Stimulated activated effector memory CD8-positive, alpha-beta T cell treated with anti-CD3 and anti-CD28 coated beads, Interleukin-12 subunit alpha, Interleukin-12 subunit beta, amount 100 ng/mL, for 72 hours (primary cell): Measurements from ENCODE around the gene CDK3.
"Not testable (repeated sequence)": the region's sequence is repeated elsewhere in the genome, so short reads cannot be mapped to it uniquely, and the experiment has no call there.

ENCODE experiments used
- ATAC-seq: fragments of 150-1000 bp; cut with Tn5 transposase; 2 replicates; pipeline ENCODE4 v1.10.0; 2021
- DNase-seq, 2 donors: peaks; one replicate each; pipeline ENCODE4 v3.0.0; 2021 to 2022; ENCODE audit warnings: low spot score in 2 of 2
- H3K27ac Mint-ChIP-seq: one replicate; pipeline ENCODE4 v1.8.0; 2022; ENCODE audit warnings: mild to moderate bottlenecking, mixed read lengths
- H3K36me3 Mint-ChIP-seq: one replicate; pipeline ENCODE4 v1.8.0; 2022; ENCODE audit warnings: mild to moderate bottlenecking, mixed read lengths
- H3K4me1 Mint-ChIP-seq: one replicate; pipeline ENCODE4 v1.8.0; 2022; ENCODE audit warnings: mixed read lengths
- H3K4me3 Mint-ChIP-seq: one replicate; pipeline ENCODE4 v1.8.0; 2022; ENCODE audit warnings: mild to moderate bottlenecking, mixed read lengths
- H3K9me3 Mint-ChIP-seq: one replicate; pipeline ENCODE4 v1.8.0; 2022; ENCODE audit warnings: mixed read lengths

Gene CDK3

DNA sequence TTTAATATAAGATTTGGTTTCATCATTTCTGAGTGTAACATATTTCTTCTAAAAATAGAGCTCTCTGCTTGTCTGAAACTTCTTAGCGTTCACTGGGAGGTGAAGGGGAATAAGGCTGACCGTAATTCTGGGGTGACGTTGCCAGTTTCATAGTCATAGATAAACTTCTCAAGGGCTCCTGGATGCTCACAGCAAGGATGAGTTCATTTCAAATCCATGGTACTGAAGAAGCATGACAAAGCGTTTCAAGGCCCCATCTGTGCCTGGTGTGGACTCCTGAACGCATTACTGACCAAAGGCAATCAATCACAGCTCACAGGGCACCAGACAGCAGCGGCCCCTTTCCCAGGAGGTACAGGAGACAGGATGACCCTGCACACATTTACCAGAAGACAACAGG is 38.5 kb downstream of the CDK3 start:
- Mint-ChIP-seq H3K4me3 (no peak overlapping the region), H3K36me3 (peaks cover 73% of the 10 kb centered on the region), H3K9me3 (no peaks in the 10 kb centered on the region), H3K4me1 (no peaks in the 10 kb centered on the region), H3K27ac (no peak overlapping the region)
- ATAC-seq (no peak), DNase-seq (no peak)

- H3K36me3 Mint-ChIP-seq, result peaks cover 86% of the 10 kb centered on the region
- ATAC-seq, result no peak
- DNase-seq, result no peak
- H3K27ac Mint-ChIP-seq, result no peak overlapping the region
- H3K9me3 Mint-ChIP-seq, result no peaks in the 10 kb centered on the region
- no peaks in the 10 kb centered on the region for H3K4me1 Mint-ChIP-seq
- no peak overlapping the region for H3K4me3 Mint-ChIP-seq
Observed at GRCh38 chr17:76040376-76040775, 39.7 kb downstream of the CDK3 start.

- H3K9me3 Mint-ChIP-seq, H3K27ac Mint-ChIP-seq, DNase-seq, ATAC-seq, H3K4me3 Mint-ChIP-seq, H3K4me1 Mint-ChIP-seq: not testable (repeated sequence)
- peaks cover 98% of the 10 kb centered on the region for H3K36me3 Mint-ChIP-seq
Observed at GRCh38 chr17:76042868-76043267, 42.2 kb downstream of the CDK3 start.

- ATAC-seq, H3K4me1 Mint-ChIP-seq, DNase-seq, H3K4me3 Mint-ChIP-seq, H3K9me3 Mint-ChIP-seq: not testable (repeated sequence)
- peak overlapping the region; percentile 56 for H3K27ac Mint-ChIP-seq
- peaks cover 98% of the 10 kb centered on the region for H3K36me3 Mint-ChIP-seq
Observed at GRCh38 chr17:76044475-76045007, 43.9 kb downstream of the CDK3 start.

GRCh38 chr17:76046064-76046463 is 45.4 kb downstream of the CDK3 start:
- ATAC-seq (no peak), DNase-seq (no peak)
- peaks cover 12% of the 10 kb centered on the region for H3K4me1 Mint-ChIP-seq
- H3K36me3 Mint-ChIP-seq, result peaks cover 100% of the 10 kb centered on the region
- H3K27ac Mint-ChIP-seq, result no peak overlapping the region
- H3K4me3 Mint-ChIP-seq, result no peak overlapping the region
- no peaks in the 10 kb centered on the region for H3K9me3 Mint-ChIP-seq

- H3K36me3 Mint-ChIP-seq, result peaks cover 100% of the 10 kb centered on the region
- no peak for ATAC-seq
Observed at GRCh38 chr17:76048025-76048605, 47.5 kb downstream of the CDK3 start.

DNA sequence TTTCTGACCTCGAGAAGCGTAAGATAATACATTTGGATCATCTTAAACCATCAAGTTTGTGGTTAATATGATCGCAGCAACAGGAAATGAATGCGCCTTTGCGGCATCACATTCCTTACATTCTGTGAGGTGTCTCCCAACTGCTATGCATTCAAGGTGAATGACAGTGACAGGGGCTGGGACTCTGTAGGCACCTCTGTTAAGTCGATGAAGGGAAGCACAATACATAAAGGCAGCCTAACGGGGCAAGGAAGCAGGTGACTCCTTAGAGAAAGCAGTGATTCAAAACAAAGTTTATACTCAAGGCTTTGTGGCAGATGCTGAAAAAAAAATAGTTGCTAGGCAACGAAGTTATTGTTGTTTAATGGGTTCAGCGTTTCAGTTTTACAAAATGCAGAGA is 48.1 kb downstream of the CDK3 start:
- DNase-seq (no peak), ATAC-seq (no peak)
- peak overlapping the region; percentile 75 for H3K27ac Mint-ChIP-seq
- peaks cover 100% of the 10 kb centered on the region for H3K36me3 Mint-ChIP-seq
- no peak overlapping the region for H3K4me3 Mint-ChIP-seq
- H3K9me3 Mint-ChIP-seq, result no peaks in the 10 kb centered on the region
- peaks cover 19% of the 10 kb centered on the region for H3K4me1 Mint-ChIP-seq

More at GRCh38 chr17:76048025-76048605, 47.5 kb downstream of the CDK3 start:
- Mint-ChIP-seq H3K4me1 (peaks cover 13% of the 10 kb centered on the region), H3K27ac (peak overlapping the region; percentile 75), H3K9me3 (no peaks in the 10 kb centered on the region), H3K4me3 (no peak overlapping the region)
- no peak for DNase-seq

DNA sequence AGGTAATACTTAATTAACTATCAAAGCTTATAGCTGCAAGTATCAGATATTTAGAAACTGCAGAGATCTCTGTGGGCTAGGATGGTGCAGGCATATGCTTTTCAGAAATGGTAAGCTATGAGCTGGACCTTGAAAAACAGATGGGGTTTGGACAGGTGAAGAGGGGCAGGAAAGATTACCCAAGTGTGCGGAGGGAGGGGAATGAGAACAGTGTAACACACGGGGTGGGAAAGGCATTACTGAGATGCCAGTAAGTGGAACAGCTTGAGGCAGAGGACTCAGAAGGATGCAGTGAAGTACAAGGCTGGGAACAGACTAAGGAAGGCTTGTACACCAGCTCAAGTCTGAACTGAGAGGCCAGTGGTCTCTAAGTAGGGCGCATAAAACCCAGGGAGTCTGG is 48.6 kb downstream of the CDK3 start:
- Mint-ChIP-seq H3K9me3 (no peaks in the 10 kb centered on the region), H3K4me3 (no peak overlapping the region), H3K4me1 (peaks cover 23% of the 10 kb centered on the region), H3K27ac (peak overlapping the region; percentile 75), H3K36me3 (peaks cover 100% of the 10 kb centered on the region)
- no peak for DNase-seq
- no peak for ATAC-seq

- H3K27ac Mint-ChIP-seq, result peak overlapping the region; percentile 75
- peaks cover 23% of the 10 kb centered on the region for H3K4me1 Mint-ChIP-seq
- no peaks in the 10 kb centered on the region for H3K9me3 Mint-ChIP-seq
- H3K4me3 Mint-ChIP-seq, result no peak overlapping the region
- peaks cover 100% of the 10 kb centered on the region for H3K36me3 Mint-ChIP-seq
- no peak for ATAC-seq
- no peak for DNase-seq
Observed at GRCh38 chr17:76049836-76050537, 49.3 kb downstream of the CDK3 start.

- H3K27ac Mint-ChIP-seq, result peak overlapping the region; percentile 50
- no peaks in the 10 kb centered on the region for H3K9me3 Mint-ChIP-seq
- peaks cover 100% of the 10 kb centered on the region for H3K36me3 Mint-ChIP-seq
- H3K4me1 Mint-ChIP-seq, result peaks cover 23% of the 10 kb centered on the region
- DNase-seq (no peak), ATAC-seq (no peak)
- H3K4me3 Mint-ChIP-seq, result no peak overlapping the region
Observed at GRCh38 chr17:76050538-76051467, 50.1 kb downstream of the CDK3 start.

DNA sequence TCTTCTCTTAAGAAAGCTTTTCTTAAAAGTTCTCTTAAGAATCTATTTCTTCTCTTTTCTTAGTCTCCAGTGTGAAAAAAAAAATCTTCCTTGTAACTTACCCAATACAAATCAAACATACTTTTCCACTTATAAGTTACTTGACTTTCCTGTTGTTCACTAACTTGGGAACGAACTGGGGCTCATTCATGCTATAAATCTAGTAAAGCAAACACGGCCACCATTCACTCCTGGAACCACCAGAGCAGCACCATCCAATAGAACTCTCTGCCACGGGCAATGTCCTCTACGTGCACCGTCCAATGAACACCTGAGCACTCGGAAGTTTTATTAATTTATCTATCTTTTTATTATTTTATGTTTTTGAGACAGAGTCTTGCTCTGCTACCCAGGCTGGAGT is 50.9 kb downstream of the CDK3 start:
- Mint-ChIP-seq H3K36me3 (peaks cover 100% of the 10 kb centered on the region), H3K9me3 (no peaks in the 10 kb centered on the region), H3K4me3 (no peak overlapping the region), H3K4me1 (peaks cover 23% of the 10 kb centered on the region), H3K27ac (no peak overlapping the region)
- ATAC-seq, result no peak
- DNase-seq, result no peak

DNA sequence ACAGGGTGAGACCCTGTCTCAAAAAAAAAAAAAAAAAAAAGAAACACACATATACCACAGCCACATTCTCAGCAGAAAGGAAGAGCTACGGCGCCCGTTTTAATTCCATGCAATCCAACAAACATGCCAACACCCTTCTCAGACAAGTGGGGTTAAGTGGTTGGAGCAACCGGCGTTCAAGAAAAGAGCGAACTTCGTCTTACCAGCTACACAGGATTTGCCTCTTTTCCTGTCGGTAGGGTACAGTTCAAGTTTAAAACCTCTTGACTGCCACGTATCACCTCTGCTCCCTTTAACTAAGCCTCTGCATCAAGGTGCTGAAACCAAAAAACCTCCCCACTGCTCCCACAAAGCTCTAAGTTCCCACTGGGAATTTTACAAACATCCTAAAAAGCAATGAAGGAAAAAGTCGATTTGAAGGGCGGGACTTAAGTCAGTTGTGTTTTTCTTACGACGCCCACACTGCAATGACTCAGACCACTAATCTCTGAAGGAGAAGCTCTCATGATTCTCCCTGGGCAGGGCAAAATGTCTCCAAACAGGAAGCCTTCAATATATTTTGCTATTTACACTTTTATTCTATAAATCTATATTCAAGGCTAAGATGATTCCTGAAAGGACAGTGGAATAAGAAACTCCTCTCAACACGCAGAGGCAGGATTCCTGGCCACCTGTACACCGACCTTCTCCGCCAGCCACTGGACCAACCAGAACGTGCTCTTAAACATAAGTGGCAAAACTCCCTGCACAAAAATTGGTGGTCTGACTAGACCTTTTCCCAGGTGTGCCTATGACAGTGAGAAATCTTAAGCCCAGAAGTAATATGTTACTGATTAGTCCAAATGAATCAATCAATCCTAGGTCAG is 52.8 kb downstream of the CDK3 start:
- Mint-ChIP-seq H3K27ac (no peak overlapping the region), H3K4me1 (peaks cover 23% of the 10 kb centered on the region), H3K9me3 (no peaks in the 10 kb centered on the region), H3K4me3 (no peak overlapping the region), H3K36me3 (peaks cover 100% of the 10 kb centered on the region)
- DNase-seq (no peak), ATAC-seq (peak; percentile 58)

DNA sequence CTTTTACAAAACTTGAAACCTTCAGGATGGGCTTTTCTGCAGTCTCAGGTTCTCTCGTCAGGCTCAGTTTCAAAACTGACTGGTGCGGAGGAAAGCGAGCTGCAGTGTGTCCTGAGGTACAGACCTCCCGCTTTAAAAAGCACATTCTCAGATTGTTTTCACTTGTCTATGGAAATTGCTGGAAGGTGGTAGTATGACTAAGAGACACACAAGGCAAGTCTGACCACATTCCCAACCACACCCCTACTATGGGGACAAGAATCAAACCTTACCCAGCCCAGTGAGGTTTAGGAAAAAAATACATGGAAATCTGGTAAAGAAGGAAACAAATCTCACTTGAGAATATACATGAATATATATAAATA is 53.4 kb downstream of the CDK3 start:
- no peak overlapping the region for H3K27ac Mint-ChIP-seq
- peaks cover 100% of the 10 kb centered on the region for H3K36me3 Mint-ChIP-seq
- H3K4me1 Mint-ChIP-seq, result peaks cover 21% of the 10 kb centered on the region
- H3K9me3 Mint-ChIP-seq, result no peaks in the 10 kb centered on the region
- DNase-seq (no peak), ATAC-seq (no peak)
- no peak overlapping the region for H3K4me3 Mint-ChIP-seq
